ENCODE data around the gene LY6G5C. TPM values are rescaled to one million over a fixed set of nuclear protein-coding genes. Genes with fewer than 3 reads are reported as not detected.
A peak's percentile ranks its signal among the peaks of the same experiment; 100 is the strongest.

Gene LY6G5C
- total RNA-seq, 1 experiment from 2014 or later: 1.7 TPM

GRCh38 chr6:31718265-31718664 is 37.4 kb upstream of the LY6G5C start:
- intact Hi-C loops (cut with micrococcal nuclease): no loop called here
- POLR2A ChIA-PET: no interaction called here
- no peaks in the 10 kb centered on the region for H3K36me3 ChIP-seq (ENCODE audit: control insufficient read depth in 1 of 2, insufficient read depth in 2 of 2, low read length in 2 of 2)
- peak overlapping the region in 1 of 2 experiments; percentile 14; a peak in 2 of 4 replicates for H3K4me3 ChIP-seq (replicated peaks in 1 of 2; ENCODE audit: low read depth in 1 of 2, low read length in 2 of 2)
- H2AFZ ChIP-seq (ENCODE audit: low read depth, low read length, poor library complexity, severe bottlenecking): no peak overlapping the region
- peak; percentile 79 for ATAC-seq
- TF ChIP-seq YY1 (IDR thresholded peaks at IDR 0.05; ENCODE audit: extremely low read depth, insufficient replicate concordance, low read depth, low read length) (peak; percentile 63), MAX (IDR thresholded peaks at IDR 0.05) (peak; percentile 54; the same call in 1 of the 2 replicates), POLR2AphosphoS5 (IDR thresholded peaks at IDR 0.05; ENCODE audit: low read depth, low read length) (peak; percentile 55), EZH2 (IDR thresholded peaks at IDR 0.05) (no peak), SP1 (IDR thresholded peaks at IDR 0.05; ENCODE audit: low read depth) (peak; percentile 93), CBX3 (IDR thresholded peaks at IDR 0.05; ENCODE audit: low read depth) (peak; percentile 39; the same call in 1 of the 2 replicates), ZNF274 (IDR thresholded peaks at IDR 0.05; ENCODE audit: low read depth, low read length) (no peak), EGR1 (IDR thresholded peaks at IDR 0.05; ENCODE audit: low read depth) (no peak)
- H3K9ac ChIP-seq (ENCODE audit: low read length): no peak overlapping the region
- H3K4me2 ChIP-seq (ENCODE audit: low read length): peak overlapping the region; percentile 68
- peak overlapping the region; percentile 36; the same call in 1 of the 2 replicates for H3K27ac ChIP-seq (ENCODE audit: low read depth, low read length)
- DNase-seq (ENCODE audit: low read depth, low spot score): peak; percentile 71
- H4K20me1 ChIP-seq (ENCODE audit: insufficient read depth): no peaks in the 10 kb centered on the region
- no peaks in the 10 kb centered on the region for H3K27me3 ChIP-seq (ENCODE audit: insufficient read depth, low read length)
- H3K4me1 ChIP-seq (ENCODE audit: control insufficient read depth in 1 of 2, insufficient read depth in 2 of 2, low read length in 2 of 2): peaks cover 39 to 54% of the 10 kb centered on the region in 2 experiments
- BruUV-seq (replicated peaks): no TSS peak
- H3K79me2 ChIP-seq (ENCODE audit: insufficient read depth, low read length): no peaks in the 10 kb centered on the region
- CTCF ChIA-PET: no interaction called here
- H3K9me2 ChIP-seq (ENCODE audit: insufficient read depth): no peaks in the 10 kb centered on the region
- no peaks in the 10 kb centered on the region for H3K9me3 ChIP-seq (ENCODE audit: control insufficient read depth in 1 of 2, insufficient read depth in 1 of 2, low read depth in 1 of 2, low read length in 2 of 2)
- RAD21 ChIA-PET (ENCODE audit: low non-redundant PET in 1 of 2, low total read pairs in 2 of 2, uncharacterized antibody in 2 of 2, unreplicated experiment in 2 of 2): no interaction called here

- Histone ChIP-seq H3K36me3 (ENCODE audit: control insufficient read depth in 1 of 2, insufficient read depth in 2 of 2, low read length in 2 of 2) (no peaks in the 10 kb centered on the region), H3K27me3 (ENCODE audit: insufficient read depth, low read length) (no peaks in the 10 kb centered on the region), H3K4me1 (ENCODE audit: control insufficient read depth in 1 of 2, insufficient read depth in 2 of 2, low read length in 2 of 2) (peaks cover 39 to 54% of the 10 kb centered on the region in 2 experiments), H3K4me2 (ENCODE audit: low read length) (peak overlapping the region; percentile 68), H2AFZ (ENCODE audit: low read depth, low read length, poor library complexity, severe bottlenecking) (no peak overlapping the region), H3K27ac (ENCODE audit: low read depth, low read length) (no peak overlapping the region; the same call in 1 of the 2 replicates), H4K20me1 (ENCODE audit: insufficient read depth) (no peaks in the 10 kb centered on the region), H3K9me3 (ENCODE audit: control insufficient read depth in 1 of 2, insufficient read depth in 1 of 2, low read depth in 1 of 2, low read length in 2 of 2) (no peaks in the 10 kb centered on the region), H3K79me2 (ENCODE audit: insufficient read depth, low read length) (no peaks in the 10 kb centered on the region), H3K9me2 (ENCODE audit: insufficient read depth) (no peaks in the 10 kb centered on the region), H3K9ac (ENCODE audit: low read length) (no peak overlapping the region), H3K4me3 (replicated peaks in 1 of 2; ENCODE audit: low read depth in 1 of 2, low read length in 2 of 2) (peak overlapping the region in 1 of 2 experiments; percentile 14; a peak in 2 of 4 replicates)
- DNase-seq (ENCODE audit: low read depth, low spot score) (no peak), ATAC-seq (peak; percentile 44)
- intact Hi-C loops (cut with micrococcal nuclease): no loop called here
- POLR2A ChIA-PET: no interaction called here
- TF ChIP-seq ZBTB33 (IDR thresholded peaks at IDR 0.05; ENCODE audit: extremely low read depth, insufficient replicate concordance, low read length) (no peak), CTCF (IDR thresholded peaks at IDR 0.05 in 2 of 3, conservative IDR thresholded peaks at IDR 0.05 in 1 of 3; ENCODE audit: borderline replicate concordance in 1 of 3, insufficient read depth in 1 of 3, low read depth in 2 of 3, low read length in 2 of 3) (peak in 2 of 3 experiments; percentile 13 to 40; a peak in 2 of 6 replicates)
- no TSS peak for BruUV-seq (replicated peaks)
- RAD21 ChIA-PET (ENCODE audit: low non-redundant PET in 1 of 2, low total read pairs in 2 of 2, uncharacterized antibody in 2 of 2, unreplicated experiment in 2 of 2): no interaction called here
- CTCF ChIA-PET: no interaction called here
Measured at GRCh38 chr6:31717499-31718222, 36.8 kb upstream of the LY6G5C start.
